Measurements from ENCODE around the gene FSTL5. TPM values are rescaled to one million over a fixed set of nuclear protein-coding genes. Genes with fewer than 3 reads are reported as not detected.

Gene FSTL5
- total and polyA plus RNA-seq, 2 experiments from 2014 or later: not detected

DNA sequence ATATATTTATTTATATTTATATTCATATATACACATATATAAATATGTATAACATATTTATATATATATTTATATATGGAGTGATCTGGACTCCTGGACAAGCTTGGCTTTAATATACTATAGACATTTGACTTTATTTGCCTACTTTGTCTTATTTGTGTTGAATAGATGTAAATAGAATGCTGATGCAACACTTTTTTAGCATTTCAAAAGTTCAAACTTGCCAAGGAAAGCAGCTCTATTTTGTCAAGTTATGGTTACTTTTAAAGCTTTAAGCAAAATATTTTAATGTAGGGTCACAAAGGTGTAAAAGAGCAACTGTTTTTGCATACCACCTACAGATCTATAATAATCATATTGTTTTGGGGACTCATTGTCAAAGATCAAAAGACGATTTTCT, 61.1 kb downstream of the FSTL5 start:
- no peaks in the 10 kb centered on the region for H3K79me2 ChIP-seq (ENCODE audit: insufficient read depth)
- H3K4me3 ChIP-seq: no peak overlapping the region
- TF ChIP-seq EZH2phosphoT487 (IDR thresholded peaks at IDR 0.05; ENCODE audit: insufficient read depth, low read depth) (no peak), EZH2 (IDR thresholded peaks at IDR 0.05; ENCODE audit: insufficient read depth, poor library complexity, severe bottlenecking) (no peak)
- in situ Hi-C loops (cut with MboI): no loop called here
- H3K4me1 ChIP-seq (ENCODE audit: insufficient read depth): no peaks in the 10 kb centered on the region
- no peaks in the 10 kb centered on the region for H3K9me3 ChIP-seq (ENCODE audit: low read depth)
- no peak overlapping the region for H2AFZ ChIP-seq
- H3K4me2 ChIP-seq (ENCODE audit: unreplicated experiment): no peak overlapping the region
- H3K27ac ChIP-seq: no peak overlapping the region
- no peaks in the 10 kb centered on the region for H3K9me2 ChIP-seq (ENCODE audit: insufficient read depth)
- no peaks in the 10 kb centered on the region for H3K36me3 ChIP-seq (ENCODE audit: low read depth)
- WGBS, 2 experiments (ENCODE audit: low coverage in 1 of 2, low lambda C conversion rate in 2 of 2, missing lambda C conversion rate in 2 of 2): 3 to 11% methylated on average over 1 of the region's 1 CpG
- H4K20me1 ChIP-seq (ENCODE audit: insufficient read depth): no peaks in the 10 kb centered on the region
- DNase-seq: no peak
- no peaks in the 10 kb centered on the region for H3K27me3 ChIP-seq (replicated peaks; ENCODE audit: insufficient read depth)
- H3F3A ChIP-seq (ENCODE audit: insufficient read depth): no peaks in the 10 kb centered on the region
- H3K9ac ChIP-seq: no peak overlapping the region

- no peaks in the 10 kb centered on the region for H3K36me3 ChIP-seq (ENCODE audit: low read depth)
- in situ Hi-C loops (cut with MboI): no loop called here
- H3K4me3 ChIP-seq: no peak overlapping the region
- H3K9me3 ChIP-seq (ENCODE audit: low read depth): no peaks in the 10 kb centered on the region
- no peaks in the 10 kb centered on the region for H3K9me2 ChIP-seq (ENCODE audit: insufficient read depth)
- TF ChIP-seq EZH2phosphoT487 (IDR thresholded peaks at IDR 0.05; ENCODE audit: insufficient read depth, low read depth): no peak
- no peak overlapping the region for H3K27ac ChIP-seq
- no peaks in the 10 kb centered on the region for H3K79me2 ChIP-seq (ENCODE audit: insufficient read depth)
- H3K4me2 ChIP-seq (ENCODE audit: unreplicated experiment): no peak overlapping the region
- 0% methylated on average over 1 of the region's 1 CpG for WGBS, 2 experiments (ENCODE audit: low coverage in 1 of 2, low lambda C conversion rate in 2 of 2, missing lambda C conversion rate in 2 of 2)
- no peak for DNase-seq
- H3K9ac ChIP-seq: no peak overlapping the region
- H2AFZ ChIP-seq: no peak overlapping the region
- H4K20me1 ChIP-seq (ENCODE audit: insufficient read depth): no peaks in the 10 kb centered on the region
- H3K27me3 ChIP-seq (replicated peaks; ENCODE audit: insufficient read depth): no peaks in the 10 kb centered on the region
- no peaks in the 10 kb centered on the region for H3K4me1 ChIP-seq (ENCODE audit: insufficient read depth)
- no peaks in the 10 kb centered on the region for H3F3A ChIP-seq (ENCODE audit: insufficient read depth)
Measured at GRCh38 chr4:162101337-162101736, 62.5 kb downstream of the FSTL5 start.

- no peaks in the 10 kb centered on the region for H3F3A ChIP-seq (ENCODE audit: insufficient read depth)
- H2AFZ ChIP-seq: no peak overlapping the region
- no peaks in the 10 kb centered on the region for H4K20me1 ChIP-seq (ENCODE audit: insufficient read depth)
- no peak overlapping the region for H3K4me3 ChIP-seq
- H3K79me2 ChIP-seq (ENCODE audit: insufficient read depth): no peaks in the 10 kb centered on the region
- H3K36me3 ChIP-seq (ENCODE audit: low read depth): no peaks in the 10 kb centered on the region
- H3K9me2 ChIP-seq (ENCODE audit: insufficient read depth): no peaks in the 10 kb centered on the region
- H3K4me2 ChIP-seq (ENCODE audit: unreplicated experiment): no peak overlapping the region
- WGBS, 2 experiments (ENCODE audit: low coverage in 1 of 2, low lambda C conversion rate in 2 of 2, missing lambda C conversion rate in 2 of 2): 6 to 10% methylated on average over 2 of the region's 2 CpGs
- no peak for TF ChIP-seq EZH2 (IDR thresholded peaks at IDR 0.05; ENCODE audit: insufficient read depth, poor library complexity, severe bottlenecking)
- no peak for TF ChIP-seq EZH2phosphoT487 (IDR thresholded peaks at IDR 0.05; ENCODE audit: insufficient read depth, low read depth)
- no peaks in the 10 kb centered on the region for H3K27me3 ChIP-seq (replicated peaks; ENCODE audit: insufficient read depth)
- no peak overlapping the region for H3K9ac ChIP-seq
- no peak for DNase-seq
- in situ Hi-C loops (cut with MboI): no loop called here
- no peaks in the 10 kb centered on the region for H3K9me3 ChIP-seq (ENCODE audit: low read depth)
- H3K27ac ChIP-seq: no peak overlapping the region
- no peaks in the 10 kb centered on the region for H3K4me1 ChIP-seq (ENCODE audit: insufficient read depth)
Measured at GRCh38 chr4:162075726-162076125, 88.1 kb downstream of the FSTL5 start.

DNA sequence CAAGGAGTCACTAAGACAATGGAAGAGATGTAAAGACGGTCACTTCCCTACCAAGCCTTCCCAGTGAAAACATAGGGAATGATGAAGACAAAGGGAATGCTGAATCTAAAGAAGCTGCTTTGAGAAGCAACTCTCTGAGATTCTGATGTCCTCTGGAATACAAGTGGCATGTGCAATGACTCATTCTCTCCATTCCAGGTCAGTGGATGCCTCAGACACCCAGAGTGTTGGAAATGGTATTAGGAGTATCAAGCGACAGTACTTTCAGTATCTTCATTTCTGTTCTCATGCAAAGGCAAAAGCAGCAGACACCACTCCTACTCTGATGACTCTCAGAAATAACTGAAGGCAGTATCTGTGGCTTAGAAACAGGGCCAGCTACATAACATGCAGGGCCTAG, 102.6 kb downstream of the FSTL5 start:
- TF ChIP-seq EZH2phosphoT487 (IDR thresholded peaks at IDR 0.05; ENCODE audit: insufficient read depth, low read depth) (no peak), EZH2 (IDR thresholded peaks at IDR 0.05; ENCODE audit: insufficient read depth, poor library complexity, severe bottlenecking) (no peak)
- WGBS, 2 experiments (ENCODE audit: low coverage in 1 of 2, low lambda C conversion rate in 2 of 2, missing lambda C conversion rate in 2 of 2): 22 to 38% methylated on average over 2 of the region's 2 CpGs
- Histone ChIP-seq H2AFZ (no peak overlapping the region), H4K20me1 (ENCODE audit: insufficient read depth) (no peaks in the 10 kb centered on the region), H3K79me2 (ENCODE audit: insufficient read depth) (no peaks in the 10 kb centered on the region), H3K9me3 (ENCODE audit: low read depth) (no peaks in the 10 kb centered on the region), H3K27me3 (replicated peaks; ENCODE audit: insufficient read depth) (no peaks in the 10 kb centered on the region), H3K4me2 (ENCODE audit: unreplicated experiment) (no peak overlapping the region), H3K36me3 (ENCODE audit: low read depth) (no peaks in the 10 kb centered on the region), H3K4me1 (ENCODE audit: insufficient read depth) (no peaks in the 10 kb centered on the region), H3K27ac (no peak overlapping the region), H3F3A (ENCODE audit: insufficient read depth) (no peaks in the 10 kb centered on the region), H3K9ac (no peak overlapping the region), H3K4me3 (no peak overlapping the region), H3K9me2 (ENCODE audit: insufficient read depth) (no peaks in the 10 kb centered on the region)
- in situ Hi-C loops (cut with MboI): no loop called here
- no peak for DNase-seq

- H4K20me1 ChIP-seq (ENCODE audit: insufficient read depth): no peaks in the 10 kb centered on the region
- no peaks in the 10 kb centered on the region for H3F3A ChIP-seq (ENCODE audit: insufficient read depth)
- H3K9me2 ChIP-seq (ENCODE audit: insufficient read depth): no peaks in the 10 kb centered on the region
- H3K4me2 ChIP-seq (ENCODE audit: unreplicated experiment): no peak overlapping the region
- 0% methylated on average over 1 of the region's 1 CpG for WGBS, 2 experiments (ENCODE audit: low coverage in 1 of 2, low lambda C conversion rate in 2 of 2, missing lambda C conversion rate in 2 of 2)
- H3K27me3 ChIP-seq (replicated peaks; ENCODE audit: insufficient read depth): no peaks in the 10 kb centered on the region
- TF ChIP-seq EZH2phosphoT487 (IDR thresholded peaks at IDR 0.05; ENCODE audit: insufficient read depth, low read depth) (no peak), EZH2 (IDR thresholded peaks at IDR 0.05; ENCODE audit: insufficient read depth, poor library complexity, severe bottlenecking) (no peak)
- H2AFZ ChIP-seq: no peak overlapping the region
- H3K9me3 ChIP-seq (ENCODE audit: low read depth): no peaks in the 10 kb centered on the region
- no peaks in the 10 kb centered on the region for H3K4me1 ChIP-seq (ENCODE audit: insufficient read depth)
- no peaks in the 10 kb centered on the region for H3K36me3 ChIP-seq (ENCODE audit: low read depth)
- H3K4me3 ChIP-seq: no peak overlapping the region
- no peak overlapping the region for H3K9ac ChIP-seq
- H3K27ac ChIP-seq: no peak overlapping the region
- no peaks in the 10 kb centered on the region for H3K79me2 ChIP-seq (ENCODE audit: insufficient read depth)
- DNase-seq: no peak
- in situ Hi-C loops (cut with MboI): no loop called here
Measured at GRCh38 chr4:162059656-162060055, 104.1 kb downstream of the FSTL5 start.

All from GM23248 (cell line).